ENCODE results near the gene MAP2K3.
"Not testable (repeated sequence)": the region's sequence is repeated elsewhere in the genome, so short reads cannot be mapped to it uniquely, and the experiment has no call there.

Gene MAP2K3

DNA sequence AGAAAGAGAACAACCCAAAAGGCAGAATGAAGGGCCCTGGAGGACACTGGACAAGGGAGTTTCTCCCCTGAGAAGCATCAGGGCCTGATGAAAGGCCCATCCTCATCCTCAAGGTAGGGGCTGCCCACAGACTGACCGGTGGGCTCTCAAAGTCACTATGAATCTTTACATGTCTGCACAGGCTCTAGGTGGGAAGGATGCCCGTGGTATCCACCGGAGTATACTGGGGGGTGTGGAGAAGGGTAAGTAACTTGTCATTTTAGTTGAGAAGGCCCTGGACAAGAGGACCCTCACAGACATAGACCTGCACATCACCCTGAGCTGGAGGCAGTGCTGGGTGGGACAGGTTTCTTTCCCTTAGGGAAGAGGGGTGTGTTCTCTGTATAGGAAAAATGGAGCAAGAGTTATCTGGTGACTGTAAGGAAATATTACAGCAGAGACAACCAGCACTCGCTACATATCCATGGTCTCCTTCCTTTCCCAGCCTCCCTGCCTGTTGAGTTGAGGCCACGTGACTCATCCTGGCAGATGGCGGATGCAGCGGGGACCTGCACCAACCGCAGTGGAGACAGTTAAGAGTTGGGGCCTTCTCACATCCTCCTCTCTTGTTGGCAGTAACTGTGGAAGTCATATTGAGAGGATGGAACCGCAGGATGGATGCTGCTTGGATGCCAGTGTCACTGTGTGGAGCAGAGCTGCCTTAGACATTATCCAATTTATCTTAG, 46.1 kb downstream of the MAP2K3 start:
- DNase-seq (ENCODE audit: low read depth) = no peak

DNA sequence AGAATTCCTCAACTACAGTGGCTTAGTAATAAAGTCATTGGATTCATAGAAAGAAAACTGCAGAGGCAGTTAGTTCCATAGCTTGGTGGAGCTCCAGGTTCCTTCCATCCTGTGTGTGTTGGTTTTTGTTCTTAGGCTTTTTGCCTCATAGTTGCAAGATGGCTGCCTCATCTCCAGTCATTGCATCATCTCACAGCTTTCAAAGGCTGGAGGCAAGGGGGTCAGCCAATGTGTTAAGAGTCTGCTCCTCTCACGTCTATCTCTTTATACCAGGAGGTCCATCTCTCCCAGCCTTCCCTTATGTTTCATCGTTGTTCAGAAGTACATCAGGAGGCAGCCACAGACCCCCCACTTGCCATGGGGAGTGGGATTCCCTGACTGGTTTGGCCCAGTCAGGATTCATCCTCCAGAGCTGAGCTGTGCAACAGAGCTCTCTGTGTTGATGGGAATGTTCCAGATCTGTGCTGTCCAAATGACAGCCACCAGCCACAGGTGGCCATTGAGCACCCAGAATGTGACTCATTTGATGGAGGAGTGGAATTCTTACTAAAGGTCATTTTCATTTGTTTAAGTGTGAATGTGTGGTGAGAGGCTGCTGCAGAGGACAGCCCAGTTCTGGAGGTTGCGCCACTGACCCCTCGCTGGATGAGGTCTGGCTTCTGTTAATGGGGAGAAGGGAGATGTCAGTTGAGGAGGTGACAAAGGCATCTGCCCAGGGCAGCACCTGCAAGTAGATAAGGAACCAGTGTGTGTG, 52.2 kb downstream of the MAP2K3 start:
- not testable (repeated sequence) for DNase-seq (ENCODE audit: low read depth)

DNA sequence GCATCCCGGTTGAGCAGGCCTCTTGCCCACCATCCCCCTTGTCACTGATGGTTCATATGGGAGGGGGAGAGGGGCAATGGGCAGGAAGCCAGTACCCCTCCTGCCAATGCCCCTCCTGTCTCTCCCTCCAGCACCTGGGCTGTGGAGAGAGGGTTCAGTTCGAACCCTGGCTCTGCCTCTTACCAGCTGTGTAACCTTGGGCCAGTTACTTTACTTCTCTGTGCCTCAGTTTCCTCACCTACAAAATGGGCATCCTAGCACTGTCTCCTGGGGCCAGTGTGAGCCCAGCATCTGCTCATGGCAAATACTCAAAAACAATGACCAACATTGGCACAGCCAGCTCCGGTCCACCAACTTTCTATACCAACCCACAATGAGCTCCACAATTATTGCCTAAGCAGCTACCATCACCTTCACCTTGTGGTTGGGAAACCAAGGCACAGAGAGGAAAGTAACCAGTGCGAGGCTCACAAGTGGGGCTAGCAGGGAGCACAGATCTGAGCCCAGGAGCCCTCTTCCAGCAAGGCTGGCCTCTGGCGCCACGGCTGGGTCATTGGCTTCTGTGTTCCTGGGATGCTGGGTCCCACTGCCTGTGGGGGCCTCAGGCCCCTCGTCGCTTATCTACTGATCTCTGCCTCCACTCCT, 53.6 kb downstream of the MAP2K3 start:
- DNase-seq (ENCODE audit: low read depth) = not testable (repeated sequence)

DNA sequence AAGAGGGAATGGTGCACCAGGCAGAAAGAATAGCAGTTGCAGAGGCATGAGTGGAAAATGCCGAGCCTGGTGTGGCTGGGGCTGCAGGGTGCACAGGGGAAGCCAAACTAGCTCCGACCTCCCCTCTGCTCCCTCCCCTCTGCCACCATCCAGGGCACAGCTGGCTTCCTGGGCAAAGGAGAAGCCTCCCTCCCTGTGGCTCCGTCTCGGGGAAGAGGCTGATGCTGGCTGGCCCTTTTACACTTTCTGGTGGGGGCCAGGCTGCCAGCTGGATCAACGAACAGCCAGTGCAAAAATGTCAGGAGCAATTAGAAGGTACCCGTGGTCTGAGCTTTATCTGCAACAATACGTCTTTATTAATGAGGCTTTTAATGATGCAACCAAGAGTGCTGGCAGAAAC, 54.5 kb downstream of the MAP2K3 start:
- no peak for DNase-seq (ENCODE audit: low read depth)

DNA sequence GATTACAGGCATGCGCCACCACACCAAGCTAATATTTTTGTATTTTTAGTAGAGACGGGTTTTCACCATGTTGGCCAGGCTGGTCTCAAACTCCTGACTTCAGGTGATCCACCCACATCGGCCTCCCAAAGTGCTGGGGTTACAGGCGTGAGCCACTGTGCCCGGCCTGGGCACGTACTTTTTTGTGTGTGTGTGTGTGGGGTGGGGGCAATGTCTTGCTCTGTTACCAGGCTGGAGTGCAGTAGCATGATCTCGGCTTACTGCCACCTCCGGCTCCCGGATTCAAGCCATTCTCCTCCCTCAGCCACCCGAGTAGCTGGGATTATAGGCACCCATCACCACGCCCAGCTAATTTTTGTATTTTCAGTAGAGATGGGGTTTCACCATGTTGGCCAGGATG, 55.1 kb downstream of the MAP2K3 start:
- not testable (repeated sequence) for DNase-seq (ENCODE audit: low read depth)

DNA sequence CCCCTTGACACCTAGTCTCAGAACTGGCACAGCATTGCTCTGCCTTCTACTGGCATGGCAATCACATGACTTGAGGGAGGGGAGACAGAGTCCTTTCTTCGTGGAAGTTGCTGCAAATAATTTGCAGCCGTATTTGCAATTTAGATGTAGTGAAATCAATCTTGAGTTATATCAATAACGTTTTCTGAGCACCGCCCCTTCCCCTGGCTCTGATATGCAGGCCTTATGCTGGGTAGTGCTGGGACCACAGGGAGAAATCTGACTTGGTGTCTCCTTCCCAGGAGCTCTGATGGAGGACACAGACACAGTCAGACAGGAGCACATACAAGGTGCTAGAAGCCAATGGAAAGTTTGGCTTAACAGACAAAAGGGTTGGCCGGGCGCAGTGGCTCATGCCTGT, 55.9 kb downstream of the MAP2K3 start:
- DNase-seq (ENCODE audit: low read depth) = not testable (repeated sequence)

DNA sequence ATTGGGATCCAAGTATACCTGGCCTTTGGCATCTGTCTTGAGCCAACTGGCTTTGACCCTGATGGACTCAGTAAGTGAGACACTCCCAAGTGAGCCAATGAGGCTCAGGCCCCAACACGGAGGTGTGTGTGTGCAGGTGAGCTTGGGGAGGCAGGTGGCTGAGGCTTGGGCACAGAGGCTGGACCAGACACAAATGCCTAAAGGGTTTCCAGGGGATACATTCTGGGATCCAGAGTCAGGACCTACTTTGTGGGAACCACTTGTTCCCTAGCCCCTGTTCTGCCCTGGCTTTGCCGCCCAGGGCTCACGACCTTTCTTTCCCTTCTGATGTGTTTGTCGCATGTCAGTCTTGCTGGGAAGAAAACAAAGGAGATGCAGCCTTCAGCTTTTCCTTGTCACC, 56.8 kb downstream of the MAP2K3 start:
- DNase-seq (ENCODE audit: low read depth) = not testable (repeated sequence)

DNA sequence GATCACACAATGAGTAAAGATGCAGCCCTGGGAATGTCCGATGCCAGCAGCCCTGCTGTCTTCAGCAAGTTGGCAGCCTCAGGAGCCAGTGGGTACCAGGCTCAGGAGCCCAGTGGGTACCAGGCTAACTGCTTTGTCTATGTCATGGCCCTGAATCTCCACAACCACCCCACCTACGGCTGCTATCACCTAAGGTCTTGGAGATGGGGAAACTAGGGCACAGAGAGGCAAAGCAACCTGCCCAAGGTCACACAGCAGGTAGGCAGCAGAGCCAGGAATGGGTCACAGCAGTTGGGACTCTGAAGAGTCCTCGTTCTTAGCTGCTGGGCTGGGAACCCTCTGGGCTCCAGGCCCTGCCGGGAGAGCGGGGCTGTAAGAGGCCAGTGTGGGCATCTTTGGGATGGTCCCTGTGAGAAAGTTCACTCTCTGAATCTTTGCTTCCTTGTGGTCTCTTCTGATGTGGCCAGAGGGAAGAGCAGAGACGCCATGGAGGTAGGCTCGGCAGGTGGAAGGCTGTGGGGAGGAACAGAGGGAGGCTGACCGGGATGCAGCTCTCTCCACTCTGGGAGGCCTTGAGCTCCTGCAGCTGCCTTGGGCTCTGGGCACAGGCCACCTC, 57.5 kb downstream of the MAP2K3 start:
- not testable (repeated sequence) for DNase-seq (ENCODE audit: low read depth)

DNA sequence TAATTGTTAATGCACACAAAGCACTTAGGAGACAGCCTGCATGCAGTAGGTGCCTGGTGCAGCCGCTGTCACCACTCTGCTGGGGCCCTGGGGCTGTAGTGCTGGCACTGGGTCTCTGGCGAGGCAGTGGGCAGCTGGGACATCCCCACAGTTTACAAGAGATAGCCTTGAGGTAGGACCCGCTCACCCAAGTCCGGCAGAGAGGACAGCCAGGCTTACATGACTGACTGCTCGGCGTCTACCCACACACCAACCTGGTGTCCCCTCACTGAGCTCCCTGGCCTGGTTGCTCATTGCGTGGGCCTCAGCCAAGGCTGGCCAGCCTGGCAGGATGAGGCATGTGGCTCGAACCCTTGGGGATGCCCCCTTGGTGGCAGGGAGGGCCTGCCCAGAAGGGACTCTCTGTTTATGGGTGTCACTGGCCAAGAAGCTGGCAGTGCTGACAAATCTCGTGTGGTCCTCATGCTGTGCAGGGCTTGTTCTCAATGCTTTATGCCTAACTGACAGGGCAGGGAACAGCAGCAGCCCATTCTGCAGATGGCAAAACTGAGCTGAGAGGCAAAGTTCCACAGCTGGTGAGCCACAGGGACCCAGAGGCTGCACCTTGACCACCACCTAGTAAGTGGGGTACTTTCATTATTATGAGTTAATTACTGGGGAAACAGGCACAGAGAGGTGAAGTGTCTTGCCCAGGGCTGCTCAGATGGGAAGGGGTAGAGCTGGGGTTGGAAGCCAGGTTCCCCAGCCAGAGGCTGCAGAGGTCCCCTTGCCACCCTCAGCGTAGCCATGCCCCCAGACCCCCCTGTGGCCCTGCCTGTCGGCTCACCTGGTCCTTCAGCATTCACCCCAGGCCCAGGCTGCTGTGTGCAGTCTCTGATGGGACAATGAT, 58.8 kb downstream of the MAP2K3 start:
- not testable (repeated sequence) for DNase-seq (ENCODE audit: low read depth)

DNA sequence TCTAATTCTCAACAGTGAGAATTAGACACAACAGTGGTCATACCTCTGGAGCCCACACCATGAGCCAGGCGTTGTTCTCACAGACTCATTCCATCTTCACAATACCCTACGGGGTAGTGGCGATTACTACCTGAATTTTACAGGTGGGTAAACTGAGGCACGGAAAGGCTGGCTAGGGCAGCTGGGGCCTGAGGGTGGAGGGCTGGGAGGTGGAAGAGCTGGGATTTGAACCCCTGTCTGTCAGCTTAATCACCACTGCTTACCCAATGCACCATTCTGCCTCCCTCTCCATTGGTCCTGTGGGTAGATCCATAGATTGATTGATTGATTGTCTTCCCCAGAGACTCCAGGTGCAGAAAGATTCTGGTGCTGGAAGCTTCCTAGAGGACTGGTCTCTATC, 60.3 kb downstream of the MAP2K3 start:
- DNase-seq (ENCODE audit: low read depth) = not testable (repeated sequence)

DNA sequence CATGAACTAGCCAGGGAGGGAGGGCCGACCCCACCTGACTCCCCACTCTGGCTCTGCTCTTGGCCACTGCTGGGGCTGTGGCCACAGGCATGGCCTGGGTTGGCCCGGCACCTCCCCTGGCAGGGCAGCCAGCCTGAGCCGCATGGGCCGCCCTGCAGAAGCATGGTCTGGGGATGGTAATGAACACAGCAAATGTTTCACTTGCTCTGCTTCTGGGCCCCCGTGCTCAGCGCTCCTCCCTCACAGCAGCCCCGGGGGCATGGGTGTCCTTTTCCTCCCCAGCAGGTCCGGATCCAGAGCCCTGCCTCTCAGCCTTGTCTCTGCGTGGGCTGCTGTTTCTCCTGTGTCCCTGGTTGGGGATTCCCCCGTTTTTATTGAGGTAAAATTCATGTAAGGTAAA, 60.7 kb downstream of the MAP2K3 start:
- DNase-seq (ENCODE audit: low read depth) = no peak

DNA sequence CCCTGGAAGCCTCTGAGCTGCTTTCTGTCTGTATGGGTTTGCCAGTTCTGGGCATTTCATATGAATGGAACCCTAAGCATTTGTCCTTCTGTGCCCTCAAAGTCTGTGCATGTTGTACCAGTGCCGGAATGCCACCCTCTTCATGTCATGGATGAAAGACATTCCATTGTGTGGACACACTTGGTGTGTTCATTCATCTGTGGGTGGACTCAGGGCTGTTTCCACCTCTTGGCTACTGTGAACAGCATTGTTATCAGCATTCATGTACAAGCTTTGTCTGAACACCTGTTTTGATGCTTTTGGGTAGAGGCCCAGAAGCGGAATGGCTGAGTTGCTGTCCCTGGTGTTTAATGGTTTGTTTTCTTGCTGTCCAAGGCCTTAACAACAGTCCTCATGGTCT, 61.6 kb downstream of the MAP2K3 start:
- not testable (repeated sequence) for DNase-seq (ENCODE audit: low read depth)

DNA sequence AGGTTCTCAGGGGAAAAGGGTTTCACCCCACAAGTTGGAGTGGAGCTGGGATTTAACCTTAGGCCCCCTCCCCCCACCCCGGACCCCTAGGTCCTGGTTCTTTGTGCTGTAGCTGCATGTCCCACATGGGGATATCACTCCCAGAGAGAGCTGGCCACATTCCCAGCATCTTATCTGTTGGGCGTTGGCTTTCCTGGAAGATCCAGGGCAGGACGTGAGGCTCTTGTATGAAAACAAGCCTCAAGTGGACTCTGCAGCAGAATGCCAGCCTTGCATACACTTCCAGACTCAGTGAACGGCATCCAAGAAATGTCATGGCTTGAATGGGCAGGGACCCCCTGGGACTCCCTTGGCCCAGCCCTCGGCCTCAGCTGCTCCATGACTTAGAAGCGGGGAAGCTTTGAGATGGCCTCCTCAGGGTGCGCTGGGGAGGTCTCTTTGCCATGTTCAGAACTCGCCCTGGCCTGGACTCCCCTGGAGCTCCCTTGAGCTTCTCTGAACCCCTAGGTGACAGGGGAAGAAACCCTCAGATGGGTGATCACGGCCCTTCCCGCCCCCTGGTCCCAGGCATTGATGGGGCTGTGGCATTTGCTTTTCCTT, 62.2 kb downstream of the MAP2K3 start:
- DNase-seq (ENCODE audit: low read depth) = not testable (repeated sequence)

DNA sequence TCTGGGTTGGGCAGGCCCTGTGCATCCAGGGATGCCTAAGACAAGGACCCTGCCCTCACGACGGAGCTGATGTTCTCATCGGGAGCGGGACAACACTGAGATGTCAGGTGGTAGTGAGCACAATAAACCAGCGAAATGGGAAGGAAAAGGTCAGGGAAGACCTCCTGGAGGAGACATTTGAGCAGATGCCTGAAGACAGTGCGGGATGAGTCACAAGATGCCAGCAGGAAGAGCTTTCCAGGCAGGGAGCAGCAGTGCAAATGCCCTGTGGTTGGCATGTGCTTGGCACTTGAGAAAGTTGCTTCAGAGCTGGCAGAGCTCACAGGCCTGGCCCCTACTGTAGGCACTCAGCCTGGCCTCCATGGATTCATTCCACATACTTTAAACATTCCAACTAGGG, 63.1 kb downstream of the MAP2K3 start:
- DNase-seq (ENCODE audit: low read depth) = not testable (repeated sequence)

DNA sequence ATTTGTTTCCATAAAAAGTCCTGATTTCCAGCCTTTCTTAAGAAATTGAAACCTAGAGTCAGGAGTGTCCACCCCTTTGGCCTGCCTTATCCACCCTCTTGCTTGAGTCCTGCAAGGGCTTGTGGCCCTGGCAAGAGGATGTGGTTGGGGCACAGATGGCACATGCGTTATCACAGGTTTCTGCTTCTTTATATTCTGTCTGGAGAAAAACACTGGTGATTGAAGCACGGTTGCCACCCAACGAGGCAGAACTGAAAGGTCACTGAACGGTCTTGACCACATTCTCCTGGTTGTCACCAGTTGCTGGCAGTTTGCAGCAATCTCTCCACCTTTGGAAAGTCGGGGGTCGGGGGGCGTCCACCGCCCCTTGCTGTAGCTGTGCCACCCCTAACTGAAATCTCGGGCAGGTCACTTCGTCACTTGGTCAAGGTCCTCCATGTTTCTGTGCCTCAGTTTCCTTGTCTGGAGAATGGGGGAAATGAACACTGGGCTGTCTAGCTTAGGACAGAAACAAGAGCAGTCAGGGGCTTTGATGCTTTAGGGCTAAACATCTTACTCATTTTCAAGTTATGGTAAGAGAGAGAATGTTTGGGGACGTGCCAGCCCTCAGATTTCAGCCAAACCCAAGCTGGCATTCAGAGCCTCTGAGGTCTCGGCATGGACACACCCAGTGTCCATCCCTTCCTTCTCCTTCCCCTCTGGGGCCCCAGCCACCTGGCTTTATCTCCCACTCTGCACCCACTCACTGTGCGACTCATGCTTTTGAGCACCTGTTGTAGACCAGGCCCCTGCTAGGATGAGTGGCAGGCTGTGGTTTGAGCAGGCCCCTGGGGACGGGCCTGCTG, 63.8 kb downstream of the MAP2K3 start:
- not testable (repeated sequence) for DNase-seq (ENCODE audit: low read depth)

DNA sequence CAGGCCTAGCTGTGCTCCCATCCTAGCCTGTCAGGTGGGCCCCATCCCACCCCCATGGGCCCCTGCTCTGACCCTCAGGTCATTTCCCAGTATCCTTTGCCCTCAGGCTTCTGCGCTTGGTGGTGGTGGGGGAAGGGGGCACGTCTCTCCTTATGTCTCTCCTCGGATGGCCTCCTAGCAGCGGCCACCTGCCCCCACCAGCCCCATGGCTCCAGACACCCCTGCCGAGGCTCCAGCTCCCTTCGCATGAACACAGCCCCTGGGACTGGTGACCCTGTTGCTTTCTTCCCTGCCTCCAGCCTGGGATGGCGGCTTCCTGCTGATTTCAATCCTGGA, 64.4 kb downstream of the MAP2K3 start:
- not testable (repeated sequence) for DNase-seq (ENCODE audit: low read depth)

DNA sequence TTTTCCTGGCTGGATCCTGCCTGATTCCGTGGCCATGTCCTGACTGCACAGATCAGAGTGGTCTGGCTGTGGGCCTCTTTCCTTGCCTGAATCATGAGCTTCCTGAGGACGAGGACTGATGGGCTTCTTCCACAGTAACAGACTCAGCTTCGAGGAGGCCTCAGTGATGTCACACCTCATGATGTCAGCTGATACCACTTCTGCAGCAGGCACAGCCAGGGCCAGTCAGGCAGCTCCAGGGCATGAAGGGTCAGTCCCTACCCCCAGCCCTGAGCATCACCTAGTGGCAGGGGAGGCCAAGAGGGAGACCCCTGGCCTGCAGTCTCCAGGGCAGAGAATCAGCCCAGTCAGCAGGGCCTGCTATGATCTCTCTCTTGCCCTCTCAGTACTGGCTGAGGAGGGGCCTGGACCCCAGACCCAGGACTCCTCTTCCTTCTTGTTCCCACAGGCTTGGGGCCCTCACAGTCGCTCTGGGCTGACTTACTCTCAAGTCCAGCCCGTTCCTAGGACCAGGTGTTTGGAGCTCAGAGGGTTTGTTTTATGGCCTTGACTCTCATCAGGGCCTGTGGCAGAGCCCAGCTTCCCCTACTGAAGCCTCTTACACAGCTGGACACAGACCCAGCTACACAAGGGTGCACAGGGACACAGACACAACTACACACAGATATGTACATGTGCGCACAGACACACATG, 65.0 kb downstream of the MAP2K3 start:
- not testable (repeated sequence) for DNase-seq (ENCODE audit: low read depth)

DNA sequence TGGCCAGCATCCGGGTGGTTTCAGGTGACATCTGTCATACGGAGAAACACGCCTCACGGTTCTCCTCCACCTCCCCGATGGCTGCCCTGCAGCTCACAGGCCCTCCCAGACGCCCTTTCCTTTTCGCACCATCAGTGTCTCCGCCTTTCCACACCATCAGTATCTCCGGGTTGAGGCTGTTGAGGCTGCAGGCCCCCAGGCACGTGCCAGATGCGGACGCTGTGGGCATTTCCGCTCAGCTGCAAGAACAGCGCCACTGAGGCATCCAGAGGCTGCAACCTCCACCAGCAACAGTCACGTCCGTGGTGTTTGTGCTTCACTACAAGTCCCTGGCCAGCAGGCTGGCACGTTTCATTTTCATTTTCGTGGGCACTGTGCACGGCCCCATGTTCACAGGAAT, 66.0 kb downstream of the MAP2K3 start:
- not testable (repeated sequence) for DNase-seq (ENCODE audit: low read depth)

DNA sequence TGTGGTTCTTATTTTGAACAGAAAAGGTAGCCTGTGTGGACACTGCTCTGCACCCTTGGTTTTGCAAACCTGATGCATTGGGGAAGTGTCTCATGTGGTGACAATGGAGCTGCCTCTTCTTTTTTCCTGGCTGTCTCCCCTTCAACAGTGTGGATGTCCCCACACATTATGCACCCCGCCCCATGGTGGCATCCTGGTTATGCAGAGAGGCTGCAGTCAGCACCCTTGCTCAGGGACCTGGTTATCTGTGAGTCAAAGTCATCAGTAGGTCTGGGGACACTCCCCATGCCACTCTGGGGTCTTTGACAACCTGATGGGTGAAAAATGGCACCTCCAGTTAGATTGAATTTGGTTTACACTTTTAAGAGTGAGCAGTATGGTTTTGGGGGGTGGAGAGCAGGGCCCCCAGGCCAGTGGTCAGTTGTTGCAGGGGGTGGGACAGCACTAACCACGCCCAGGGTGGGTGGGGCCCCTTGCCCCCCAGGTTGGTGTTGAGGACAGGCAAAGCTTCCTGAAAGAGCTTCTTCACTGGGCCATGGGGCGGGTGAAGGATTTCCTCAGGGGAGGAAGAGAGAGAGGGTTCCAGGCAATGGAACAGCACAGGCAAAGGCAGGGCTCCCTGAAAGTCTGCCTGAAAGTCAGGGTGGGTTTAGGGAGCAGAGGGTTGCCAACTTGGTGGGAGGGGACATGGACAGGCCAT, 67.0 kb downstream of the MAP2K3 start:
- DNase-seq (ENCODE audit: low read depth) = no peak
